G401.6 (cell line): Measurements from ENCODE around the gene GRIK4.
"Not testable (repeated sequence)": the region's sequence is repeated elsewhere in the genome, so short reads cannot be mapped to it uniquely, and the experiment has no call there.

ENCODE experiments used
- FAIRE-seq: peaks from 2 replicates; lab custom pipeline; 2012; peaks lifted over from hg19 to GRCh38; lab: Jason Lieb, UNC

Gene GRIK4

GRCh38 chr11:121008551-121008950 is 497.0 kb downstream of the GRIK4 start:
- FAIRE-seq, result no peak

GRCh38 chr11:121012091-121012490 is 500.5 kb downstream of the GRIK4 start:
- FAIRE-seq, result no peak

GRCh38 chr11:121018746-121019145 is 507.2 kb downstream of the GRIK4 start:
- no peak for FAIRE-seq

- not testable (repeated sequence) for FAIRE-seq
Observed at GRCh38 chr11:121021718-121022117, 510.2 kb downstream of the GRIK4 start.

- peak; percentile 44 for FAIRE-seq
Observed at GRCh38 chr11:121023848-121024751, 512.6 kb downstream of the GRIK4 start, which contains the start of gene TBCEL. TSS of gene TBCEL (plus strand) at chr11:121024102. CDS start at chr11:121045691, 21,589 bp downstream.

GRCh38 chr11:121024989-121025388 is 513.4 kb downstream of the GRIK4 start:
- FAIRE-seq, result no peak

- FAIRE-seq, result no peak
Observed at GRCh38 chr11:121029153-121029552, 517.6 kb downstream of the GRIK4 start.

- FAIRE-seq, result no peak
Observed at GRCh38 chr11:121029813-121030445, 518.4 kb downstream of the GRIK4 start.

GRCh38 chr11:121031167-121031566 is 519.6 kb downstream of the GRIK4 start:
- FAIRE-seq, result peak; percentile 13

GRCh38 chr11:121031648-121032047 is 520.1 kb downstream of the GRIK4 start:
- not testable (repeated sequence) for FAIRE-seq

GRCh38 chr11:121032546-121032945 is 521.0 kb downstream of the GRIK4 start:
- no peak for FAIRE-seq

- FAIRE-seq, result no peak
Observed at GRCh38 chr11:121033635-121034034, 522.1 kb downstream of the GRIK4 start.

- no peak for FAIRE-seq
Observed at GRCh38 chr11:121035169-121035755, 523.7 kb downstream of the GRIK4 start.

GRCh38 chr11:121035780-121036179 is 524.2 kb downstream of the GRIK4 start:
- no peak for FAIRE-seq

- no peak for FAIRE-seq
Observed at GRCh38 chr11:121037016-121037415, 525.5 kb downstream of the GRIK4 start.
